Activated naive CD8-positive, alpha-beta T cell treated with anti-CD3 and anti-CD28 coated beads for 36 hours (primary cell): ENCODE results near the gene ZNF280C. TPM values are rescaled to one million over a fixed set of nuclear protein-coding genes. Genes with fewer than 3 reads are reported as not detected.

ENCODE experiments used
- DNase-seq: peaks from one replicate; pipeline ENCODE4 v3.0.0; 2021
- H3K27ac Mint-ChIP-seq: one replicate; pipeline ENCODE4 v1.8.0; 2022; ENCODE audit warnings: mild to moderate bottlenecking, moderate library complexity, mixed read lengths
- H3K27me3 Mint-ChIP-seq: one replicate; pipeline ENCODE4 v1.8.0; 2022; ENCODE audit warnings: mild to moderate bottlenecking, mixed read lengths
- H3K36me3 Mint-ChIP-seq: one replicate; pipeline ENCODE4 v1.8.0; 2021; ENCODE audit warnings: mild to moderate bottlenecking, mixed read lengths
- H3K4me1 Mint-ChIP-seq: one replicate; pipeline ENCODE4 v1.8.0; 2021; ENCODE audit warnings: mixed read lengths
- H3K4me3 Mint-ChIP-seq: one replicate; pipeline ENCODE4 v1.8.0; 2022; ENCODE audit warnings: mild to moderate bottlenecking, moderate library complexity, mixed read lengths
- H3K9me3 Mint-ChIP-seq: one replicate; pipeline ENCODE4 v1.8.0; 2022; ENCODE audit warnings: mixed read lengths
- total RNA-seq, 2 experiments: library from RNA; stranded (reverse); gene quantifications; one replicate each; pipeline ENCODE4 v1.2.3, GENCODE V29; 2021

The ZNF280C gene, protein sequence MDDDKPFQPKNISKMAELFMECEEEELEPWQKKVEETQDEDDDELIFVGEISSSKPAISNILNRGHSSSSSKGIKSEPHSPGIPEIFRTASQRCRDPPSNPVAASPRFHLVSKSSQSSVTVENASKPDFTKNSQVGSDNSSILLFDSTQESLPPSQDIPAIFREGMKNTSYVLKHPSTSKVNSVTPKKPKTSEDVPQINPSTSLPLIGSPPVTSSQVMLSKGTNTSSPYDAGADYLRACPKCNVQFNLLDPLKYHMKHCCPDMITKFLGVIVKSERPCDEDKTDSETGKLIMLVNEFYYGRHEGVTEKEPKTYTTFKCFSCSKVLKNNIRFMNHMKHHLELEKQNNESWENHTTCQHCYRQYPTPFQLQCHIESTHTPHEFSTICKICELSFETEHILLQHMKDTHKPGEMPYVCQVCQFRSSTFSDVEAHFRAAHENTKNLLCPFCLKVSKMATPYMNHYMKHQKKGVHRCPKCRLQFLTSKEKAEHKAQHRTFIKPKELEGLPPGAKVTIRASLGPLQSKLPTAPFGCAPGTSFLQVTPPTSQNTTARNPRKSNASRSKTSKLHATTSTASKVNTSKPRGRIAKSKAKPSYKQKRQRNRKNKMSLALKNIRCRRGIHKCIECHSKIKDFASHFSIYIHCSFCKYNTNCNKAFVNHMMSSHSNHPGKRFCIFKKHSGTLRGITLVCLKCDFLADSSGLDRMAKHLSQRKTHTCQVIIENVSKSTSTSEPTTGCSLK
- 1 to 10 TPM; 5.8 to 6.5 TPM for total RNA-seq

DNA sequence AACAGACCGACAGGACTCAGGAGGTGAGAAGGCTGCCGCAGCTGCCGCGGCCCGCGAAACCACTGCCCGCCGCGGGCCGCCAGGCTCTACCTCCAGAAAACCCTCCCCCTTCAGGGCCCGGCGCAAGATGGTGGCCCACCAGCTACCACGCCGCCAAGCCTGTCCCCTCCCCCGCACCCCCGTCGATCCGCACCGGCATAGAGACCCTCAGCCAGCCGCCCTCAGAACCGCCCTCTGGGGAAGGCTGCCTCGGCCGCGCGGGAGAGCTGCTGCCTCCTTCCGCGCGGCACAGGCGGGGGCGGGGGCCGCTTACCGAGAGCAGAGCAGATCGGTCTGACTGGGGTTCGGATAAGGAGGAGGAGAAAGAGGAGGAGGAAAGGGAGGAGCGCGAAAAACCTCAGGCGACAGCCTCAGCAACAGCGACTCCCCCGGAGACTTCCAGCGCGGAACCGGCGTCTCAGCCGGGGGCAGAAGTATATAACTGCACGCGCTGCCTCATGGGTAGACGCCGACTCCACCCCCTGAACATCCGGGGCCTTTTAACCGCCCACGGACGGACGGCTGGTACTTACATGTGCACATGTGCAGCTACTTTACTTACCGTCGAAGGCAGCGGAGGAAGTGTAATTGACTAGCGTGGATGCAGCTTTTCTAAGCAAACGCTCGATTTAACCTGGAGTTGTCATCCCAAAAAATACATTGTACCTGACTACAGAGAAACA, at the start of gene ZNF280C:
ZNF280C (minus strand) TSS at position 451 of the 722 bp plus-strand sequence. CDS start 8,450 bp downstream, outside the sequence.
- Mint-ChIP-seq H3K4me3 (peak within 1 kb of the TSS; percentile 87), H3K27me3 (no peaks in the 10 kb centered on the region), H3K9me3 (peaks cover 2% of the 10 kb centered on the region), H3K4me1 (peaks cover 10% of the 10 kb centered on the region), H3K36me3 (no peaks in the 10 kb centered on the region), H3K27ac (peak within 1 kb of the TSS; percentile 85)
- DNase-seq, result peak; percentile 90

DNA sequence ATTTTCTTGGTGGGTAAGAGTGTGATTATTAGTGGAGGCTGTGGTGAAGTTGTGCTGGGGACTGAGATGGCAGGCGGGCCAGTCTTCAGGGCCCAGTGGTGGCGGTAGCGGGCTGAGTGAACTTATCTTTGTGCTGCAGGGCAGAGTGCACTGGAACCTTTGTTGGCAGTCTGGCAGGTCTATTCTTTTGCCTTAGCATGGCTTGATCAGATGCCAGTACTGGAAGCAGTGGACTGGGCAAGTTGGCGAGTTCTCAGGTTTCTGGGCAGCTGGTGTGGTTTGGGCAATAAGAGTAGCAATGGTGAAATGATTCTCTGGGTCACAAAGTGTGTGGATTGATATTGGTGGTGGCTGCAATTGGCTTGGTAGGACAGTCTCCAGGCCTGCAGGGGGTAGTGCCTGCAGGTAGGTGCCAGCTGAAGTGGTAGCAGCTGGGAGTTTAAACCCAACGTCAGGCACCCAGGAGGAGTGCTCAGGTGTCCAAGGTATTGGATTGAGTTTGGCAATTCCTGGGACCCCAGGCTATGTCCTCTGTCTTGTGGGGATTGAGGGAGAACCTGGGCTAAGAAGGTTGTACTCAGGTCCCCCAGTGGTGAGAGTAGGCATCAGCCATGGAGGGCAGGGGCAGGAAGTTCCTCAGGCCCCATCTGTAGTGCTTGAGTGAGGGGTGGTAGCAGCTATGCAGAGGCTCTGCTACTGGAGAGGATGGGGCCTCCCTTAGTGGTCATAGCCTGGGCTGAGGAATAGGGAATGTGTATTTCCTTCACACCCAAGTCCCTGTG, 36.1 kb upstream of the ZNF280C start:
- Mint-ChIP-seq H3K36me3 (no peaks in the 10 kb centered on the region), H3K4me3 (no peak overlapping the region), H3K27me3 (no peaks in the 10 kb centered on the region), H3K9me3 (peaks cover 2% of the 10 kb centered on the region), H3K4me1 (no peaks in the 10 kb centered on the region), H3K27ac (no peak overlapping the region)
- no peak for DNase-seq

DNA sequence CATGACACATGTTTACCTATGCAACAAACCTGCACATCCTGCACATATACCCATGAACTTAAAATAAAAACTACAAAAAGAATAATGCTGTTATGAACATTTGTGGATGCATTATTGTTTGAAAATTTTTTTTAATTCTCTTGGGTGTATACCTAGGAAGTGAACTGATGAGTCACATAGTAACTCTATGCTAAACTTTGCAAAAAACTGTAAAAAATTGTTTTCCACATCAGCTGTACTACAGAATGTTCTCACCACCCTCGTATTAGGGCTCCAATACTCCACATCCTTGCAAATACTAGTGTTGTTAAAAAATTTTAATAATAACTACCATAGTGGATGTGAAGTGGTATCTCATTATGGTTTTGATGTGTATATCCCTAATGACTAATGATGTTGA, 33.3 kb upstream of the ZNF280C start:
- peaks cover 2% of the 10 kb centered on the region for H3K9me3 Mint-ChIP-seq
- DNase-seq, result no peak
- H3K27me3 Mint-ChIP-seq, result no peaks in the 10 kb centered on the region
- no peak overlapping the region for H3K27ac Mint-ChIP-seq
- H3K4me3 Mint-ChIP-seq, result no peak overlapping the region
- H3K4me1 Mint-ChIP-seq, result no peaks in the 10 kb centered on the region
- no peaks in the 10 kb centered on the region for H3K36me3 Mint-ChIP-seq

DNA sequence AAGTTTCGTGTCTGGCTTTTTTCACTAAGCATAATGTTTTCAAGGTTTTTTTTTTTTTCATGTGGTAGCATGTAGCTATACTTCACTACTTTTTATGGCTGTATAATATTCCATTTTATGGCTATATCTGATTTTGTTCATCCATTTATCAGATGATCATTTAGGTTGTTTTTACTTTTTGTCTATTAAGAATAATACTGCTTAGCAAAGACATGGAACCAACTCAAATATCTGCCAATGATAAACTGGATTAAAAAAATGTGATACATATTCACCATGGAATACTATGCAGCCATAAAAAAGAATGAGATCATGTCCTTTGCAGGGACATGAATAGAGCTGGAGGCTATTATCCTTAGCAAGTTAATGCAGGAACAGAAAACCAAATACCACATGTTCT, 32.7 kb upstream of the ZNF280C start:
- Mint-ChIP-seq H3K27me3 (no peaks in the 10 kb centered on the region), H3K27ac (no peak overlapping the region), H3K36me3 (no peaks in the 10 kb centered on the region), H3K4me3 (no peak overlapping the region), H3K4me1 (no peaks in the 10 kb centered on the region), H3K9me3 (peaks cover 2% of the 10 kb centered on the region)
- no peak for DNase-seq

DNA sequence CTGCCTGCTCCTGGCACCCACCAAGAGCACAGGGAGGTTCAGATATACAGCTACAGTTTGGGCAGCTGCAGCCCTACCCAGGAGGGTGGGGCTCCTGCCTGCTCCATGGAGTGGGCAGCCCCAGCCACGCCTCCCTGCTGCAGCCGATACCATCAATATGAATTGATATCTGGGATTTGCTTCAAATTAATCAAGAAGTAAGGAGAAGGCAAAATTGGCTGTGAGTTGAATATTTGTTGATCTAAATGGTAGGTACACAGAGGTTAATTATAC, 31.2 kb upstream of the ZNF280C start:
- Mint-ChIP-seq H3K27me3 (no peaks in the 10 kb centered on the region), H3K36me3 (no peaks in the 10 kb centered on the region), H3K4me1 (no peaks in the 10 kb centered on the region), H3K27ac (no peak overlapping the region), H3K4me3 (no peak overlapping the region), H3K9me3 (peaks cover 2% of the 10 kb centered on the region)
- no peak for DNase-seq

DNA sequence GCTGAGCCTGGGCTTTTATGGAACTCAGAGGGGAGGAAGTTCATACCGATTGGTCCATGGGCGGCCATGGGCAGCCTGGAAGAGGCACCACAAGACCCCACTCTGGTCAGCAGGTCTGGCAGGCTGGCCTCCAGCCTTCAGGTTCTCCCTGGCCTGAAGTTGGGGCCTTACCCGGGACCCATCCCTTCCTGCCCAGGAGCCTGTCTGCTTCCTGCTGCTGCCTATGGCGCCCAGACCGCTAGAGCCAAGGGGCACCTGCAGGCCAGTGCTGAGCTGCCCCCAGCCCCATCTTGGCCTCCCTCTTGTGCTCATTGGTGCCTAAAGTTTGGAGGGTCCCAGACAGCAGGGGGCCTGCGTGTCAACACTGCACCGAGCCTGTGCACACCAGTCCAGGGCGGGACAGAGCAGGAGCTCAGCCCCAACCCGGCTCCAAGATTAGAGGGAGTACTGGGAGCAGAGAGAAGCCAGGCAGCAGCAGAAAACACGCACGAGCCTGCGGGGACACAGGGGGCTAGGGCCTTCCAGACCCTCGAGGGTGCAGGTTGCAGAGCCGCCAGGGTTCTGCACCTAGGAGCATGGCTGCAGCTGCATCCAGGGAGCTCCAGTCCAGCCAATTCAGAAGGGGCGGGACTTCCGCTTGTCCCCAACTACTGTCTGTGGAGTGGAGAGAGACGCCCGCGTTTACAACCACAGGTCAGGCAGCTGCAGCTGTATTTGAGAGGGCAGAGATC, 30.7 kb upstream of the ZNF280C start:
- Mint-ChIP-seq H3K36me3 (no peaks in the 10 kb centered on the region), H3K9me3 (peaks cover 2% of the 10 kb centered on the region), H3K27ac (no peak overlapping the region), H3K4me3 (no peak overlapping the region), H3K4me1 (no peaks in the 10 kb centered on the region), H3K27me3 (no peaks in the 10 kb centered on the region)
- DNase-seq, result no peak

DNA sequence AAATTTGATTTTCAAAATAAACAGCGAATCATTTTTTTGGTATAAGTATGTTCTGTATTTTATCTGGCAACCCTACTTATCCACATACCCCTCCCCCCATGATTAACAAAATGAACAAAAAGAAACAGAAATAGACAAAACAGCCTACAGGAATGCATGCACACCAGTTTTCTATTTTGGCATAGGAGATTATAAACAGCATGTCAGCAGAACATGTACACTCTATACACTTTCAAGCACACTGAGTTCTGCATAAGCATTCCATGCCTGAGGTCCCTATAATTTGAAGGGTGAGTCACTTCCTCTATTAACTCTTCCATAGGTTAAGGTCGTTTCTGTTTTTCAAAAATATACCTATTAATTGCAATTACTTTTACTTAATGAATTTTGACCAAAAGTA, 28.0 kb upstream of the ZNF280C start:
- Mint-ChIP-seq H3K4me3 (no peak overlapping the region), H3K27ac (no peak overlapping the region), H3K27me3 (no peaks in the 10 kb centered on the region), H3K9me3 (peaks cover 2% of the 10 kb centered on the region), H3K4me1 (no peaks in the 10 kb centered on the region), H3K36me3 (no peaks in the 10 kb centered on the region)
- no peak for DNase-seq

DNA sequence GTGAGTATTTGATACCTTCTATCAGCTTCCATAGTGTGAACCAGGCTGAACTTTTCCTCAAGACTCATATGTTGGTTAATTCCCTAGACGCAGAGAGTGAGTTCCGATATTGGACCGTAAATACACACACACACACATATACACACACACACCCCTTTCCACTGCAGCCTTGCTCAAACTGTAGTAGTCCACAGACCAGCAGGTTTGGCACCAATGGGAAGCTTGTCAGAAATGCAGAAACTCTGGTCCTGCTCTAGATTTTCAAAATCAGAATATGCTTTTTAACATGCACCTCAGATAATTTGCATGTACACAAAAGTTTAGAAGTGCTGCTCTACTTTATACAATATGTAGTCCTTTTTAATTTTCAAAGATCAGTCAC, 27.6 kb upstream of the ZNF280C start:
- Mint-ChIP-seq H3K27ac (no peak overlapping the region), H3K4me1 (no peaks in the 10 kb centered on the region), H3K4me3 (no peak overlapping the region), H3K9me3 (no peaks in the 10 kb centered on the region), H3K36me3 (no peaks in the 10 kb centered on the region), H3K27me3 (no peaks in the 10 kb centered on the region)
- DNase-seq, result no peak

DNA sequence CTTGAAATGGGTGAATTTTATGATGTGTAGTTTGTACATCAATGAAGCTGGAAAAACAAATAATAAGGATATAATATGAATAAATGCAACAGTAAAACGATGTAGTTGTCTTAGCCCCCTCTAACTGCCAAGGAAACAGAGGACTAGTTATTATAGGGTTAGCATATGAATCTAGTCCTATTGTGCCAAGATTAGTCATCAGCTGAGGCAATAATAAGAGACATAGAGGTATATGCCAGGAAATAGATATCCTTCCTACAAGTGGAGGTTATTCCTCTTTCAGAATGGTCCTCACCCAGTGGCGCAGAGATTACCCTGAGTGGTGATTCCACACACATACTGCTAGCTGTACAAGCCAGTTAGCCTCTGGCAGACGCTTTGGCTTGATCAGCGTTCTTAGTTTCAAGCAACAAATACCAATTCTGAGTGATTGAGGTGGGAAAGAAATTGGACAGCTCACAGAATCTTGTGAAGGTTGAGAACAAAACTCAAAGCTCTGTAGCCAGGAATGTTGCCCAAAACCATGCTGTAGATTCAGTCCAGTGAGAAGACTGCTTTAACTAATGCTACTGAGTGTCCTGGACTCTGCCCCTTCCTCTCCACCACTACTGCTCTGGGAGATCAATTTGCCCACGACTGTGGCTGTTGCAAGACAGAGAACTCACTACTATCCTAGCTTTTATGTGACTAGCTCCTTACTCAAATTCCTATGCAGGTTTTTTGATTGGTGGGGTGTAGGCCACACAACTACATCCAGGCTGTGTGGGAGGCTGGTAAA, 27.0 kb upstream of the ZNF280C start:
- DNase-seq, result no peak
- Mint-ChIP-seq H3K9me3 (no peaks in the 10 kb centered on the region), H3K4me3 (no peak overlapping the region), H3K27me3 (no peaks in the 10 kb centered on the region), H3K27ac (no peak overlapping the region), H3K4me1 (no peaks in the 10 kb centered on the region), H3K36me3 (no peaks in the 10 kb centered on the region)

DNA sequence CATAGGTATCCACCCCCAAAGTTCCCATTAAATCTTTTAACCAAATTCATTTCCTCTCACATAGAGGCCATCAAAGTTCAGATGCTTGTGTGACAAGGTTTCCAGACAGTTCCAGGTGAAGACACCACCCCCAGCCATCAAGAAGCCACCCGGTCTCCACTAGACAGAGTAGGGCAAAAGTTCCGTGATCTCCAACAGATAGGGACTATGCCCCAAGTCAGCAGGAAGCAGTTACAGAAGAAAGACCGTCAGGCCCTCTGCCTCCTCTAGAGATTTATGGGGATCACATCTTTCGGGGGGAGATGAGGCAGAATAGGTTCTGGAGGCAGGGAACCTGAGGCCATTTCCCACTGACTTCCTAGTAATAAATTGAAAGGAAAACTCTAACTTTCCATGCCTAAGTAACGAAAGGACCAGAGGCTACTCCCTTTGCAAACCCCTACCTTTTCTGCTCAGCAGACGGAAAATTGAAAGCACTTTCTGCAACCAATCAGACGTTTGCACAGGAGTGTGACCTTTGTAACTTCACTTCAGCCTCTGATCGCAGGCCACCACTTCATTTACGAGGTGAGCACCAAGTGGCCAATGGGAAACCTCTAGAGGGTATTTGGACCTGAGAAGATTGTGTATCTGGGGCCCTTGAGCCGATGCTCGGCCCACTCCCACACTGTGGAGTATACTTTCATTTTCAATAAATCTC, 18.5 kb upstream of the ZNF280C start:
- Mint-ChIP-seq H3K4me3 (no peak overlapping the region), H3K9me3 (no peaks in the 10 kb centered on the region), H3K4me1 (no peaks in the 10 kb centered on the region), H3K27ac (no peak overlapping the region), H3K36me3 (no peaks in the 10 kb centered on the region), H3K27me3 (no peaks in the 10 kb centered on the region)
- no peak for DNase-seq

DNA sequence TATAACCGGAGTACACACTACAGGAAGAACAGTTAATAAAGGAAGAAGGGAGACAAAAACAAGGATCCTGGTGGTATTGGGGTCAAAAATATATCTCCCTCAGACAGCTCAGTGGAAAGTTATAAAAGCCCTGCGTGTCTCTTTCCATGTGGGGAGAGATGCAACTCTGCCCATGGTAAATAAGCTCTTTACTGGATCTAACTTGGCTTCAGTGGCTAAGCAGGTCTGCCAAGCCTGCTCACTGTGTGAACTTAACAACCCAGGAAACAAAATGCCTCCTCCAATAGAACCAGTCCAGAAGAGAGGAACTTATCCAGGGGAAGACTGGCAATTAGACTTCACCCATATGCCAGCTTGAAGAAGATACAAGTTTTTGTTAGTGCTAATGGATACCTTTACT, 17.0 kb upstream of the ZNF280C start:
- Mint-ChIP-seq H3K36me3 (no peaks in the 10 kb centered on the region), H3K27me3 (no peaks in the 10 kb centered on the region), H3K4me3 (no peak overlapping the region), H3K4me1 (no peaks in the 10 kb centered on the region), H3K27ac (no peak overlapping the region), H3K9me3 (no peaks in the 10 kb centered on the region)
- no peak for DNase-seq

DNA sequence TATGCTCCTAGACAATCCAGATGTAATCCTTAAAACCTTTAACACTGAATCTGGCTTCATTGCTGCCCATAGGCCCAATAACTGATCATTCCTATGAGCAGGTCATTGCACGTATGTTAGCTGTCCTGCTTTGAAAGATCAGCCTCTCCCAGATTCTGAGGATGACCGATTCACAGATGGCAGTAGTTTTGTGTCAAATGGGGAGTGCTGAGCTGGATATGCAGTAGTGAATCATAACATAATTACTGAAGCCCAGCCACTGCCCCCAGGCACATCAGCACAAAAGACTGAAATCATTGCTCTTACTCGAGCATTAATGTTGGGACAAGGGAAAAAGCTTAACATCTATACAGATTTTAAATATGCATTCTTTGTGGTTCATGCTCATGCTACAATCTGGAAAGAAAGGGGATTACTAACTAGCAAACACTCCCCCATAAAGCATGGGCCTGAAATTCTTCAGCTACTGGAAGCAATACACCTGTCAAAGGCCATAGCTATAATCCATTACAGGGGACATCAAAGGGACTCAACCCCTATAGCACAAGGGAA, 16.4 kb upstream of the ZNF280C start:
- DNase-seq, result no peak
- no peak overlapping the region for H3K4me3 Mint-ChIP-seq
- no peaks in the 10 kb centered on the region for H3K36me3 Mint-ChIP-seq

DNA sequence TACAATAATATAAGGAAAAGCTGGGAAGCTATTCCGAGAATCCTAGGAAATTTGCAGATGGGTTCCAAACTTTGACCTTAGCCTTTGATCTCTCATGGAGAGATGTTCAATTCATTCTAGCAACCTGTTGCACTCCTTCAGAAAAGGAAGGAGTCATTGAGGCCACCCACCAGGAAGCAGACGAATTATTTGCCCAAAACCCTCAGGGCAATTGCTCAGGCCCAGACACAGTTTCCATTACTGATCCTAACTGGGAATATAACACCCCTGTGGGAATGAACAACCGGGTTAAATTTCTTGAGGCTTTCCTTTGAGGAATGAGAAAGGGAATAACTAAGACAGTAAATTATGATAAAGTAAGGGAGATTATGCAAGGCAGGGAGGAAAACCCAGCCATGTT, 13.5 kb upstream of the ZNF280C start:
- Mint-ChIP-seq H3K27me3 (no peaks in the 10 kb centered on the region), H3K36me3 (no peaks in the 10 kb centered on the region), H3K4me1 (no peaks in the 10 kb centered on the region), H3K9me3 (no peaks in the 10 kb centered on the region), H3K4me3 (no peak overlapping the region), H3K27ac (no peak overlapping the region)
- DNase-seq, result no peak

More for the DNA sequence above, 16.4 kb upstream of the ZNF280C start:
- no peak overlapping the region for H3K27ac Mint-ChIP-seq
- no peaks in the 10 kb centered on the region for H3K27me3 Mint-ChIP-seq
- no peaks in the 10 kb centered on the region for H3K4me1 Mint-ChIP-seq
- H3K9me3 Mint-ChIP-seq, result no peaks in the 10 kb centered on the region
